Ascending aorta (tissue), 2 donors: ENCODE results near the gene RNF187. TPM values are rescaled to one million over a fixed set of nuclear protein-coding genes. Genes with fewer than 3 reads are reported as not detected.

Experiments used
- DNase-seq, 2 donors: peaks; one replicate each; pipeline ENCODE4 v3.0.0-alpha.2; 2019; ENCODE audit warnings: low spot score in 2 of 2
- H3K27ac ChIP-seq, 2 donors: fragments of 200-600 bp; sonication (generic); one replicate each; pipeline ENCODE4 v1.5.1; 2016 to 2017; ENCODE audit warnings: mild to moderate bottlenecking in 1 of 2
- H3K27me3 ChIP-seq: fragments of 200-600 bp; sonication (generic); one replicate; pipeline ENCODE4 v1.5.1; 2017
- H3K36me3 ChIP-seq, 2 donors: fragments of 200-600 bp; sonication (generic); one replicate each; pipeline ENCODE4 v1.5.1; 2016
- H3K4me1 ChIP-seq, 2 donors: fragments of 200-600 bp; sonication (generic); one replicate each; pipeline ENCODE4 v1.5.1; 2016 to 2017; ENCODE audit warnings: mild to moderate bottlenecking in 1 of 2
- H3K4me3 ChIP-seq, 2 donors: fragments of 200-600 bp; sonication (generic); one replicate each; pipeline ENCODE4 v1.5.1; 2016 to 2017; ENCODE audit warnings: mild to moderate bottlenecking in 1 of 2
- H3K9me3 ChIP-seq, 2 donors: fragments of 200-600 bp; sonication (generic); one replicate each; pipeline ENCODE4 v1.5.1; 2016
- CTCF ChIP-seq, 3 experiments: fragments of 200-600 bp in 2 of 3; fragments of 450-650 bp in 1 of 3; sonication (generic) in 2 of 3; IDR thresholded peaks; one replicate each; pipeline ENCODE4 v1.5.1; 2016 to 2019; ENCODE audit warnings: antibody characterized with exemption in 3 of 3, mild to moderate bottlenecking in 1 of 3, moderate library complexity in 1 of 3
- intact Hi-C: fragments of 100-400 bp; cut with DNase I; formaldehyde crosslinking; loops from one replicate; pipeline ENCODE4 v1.15.1; 2023
- total RNA-seq: library from RNA; depleted of rRNA; stranded (reverse); fragments of >200 nt; gene quantifications from one replicate; pipeline ENCODE4 v1.1.0, GENCODE V29; 2016

Gene RNF187
- 24.3 TPM for total RNA-seq

DNA sequence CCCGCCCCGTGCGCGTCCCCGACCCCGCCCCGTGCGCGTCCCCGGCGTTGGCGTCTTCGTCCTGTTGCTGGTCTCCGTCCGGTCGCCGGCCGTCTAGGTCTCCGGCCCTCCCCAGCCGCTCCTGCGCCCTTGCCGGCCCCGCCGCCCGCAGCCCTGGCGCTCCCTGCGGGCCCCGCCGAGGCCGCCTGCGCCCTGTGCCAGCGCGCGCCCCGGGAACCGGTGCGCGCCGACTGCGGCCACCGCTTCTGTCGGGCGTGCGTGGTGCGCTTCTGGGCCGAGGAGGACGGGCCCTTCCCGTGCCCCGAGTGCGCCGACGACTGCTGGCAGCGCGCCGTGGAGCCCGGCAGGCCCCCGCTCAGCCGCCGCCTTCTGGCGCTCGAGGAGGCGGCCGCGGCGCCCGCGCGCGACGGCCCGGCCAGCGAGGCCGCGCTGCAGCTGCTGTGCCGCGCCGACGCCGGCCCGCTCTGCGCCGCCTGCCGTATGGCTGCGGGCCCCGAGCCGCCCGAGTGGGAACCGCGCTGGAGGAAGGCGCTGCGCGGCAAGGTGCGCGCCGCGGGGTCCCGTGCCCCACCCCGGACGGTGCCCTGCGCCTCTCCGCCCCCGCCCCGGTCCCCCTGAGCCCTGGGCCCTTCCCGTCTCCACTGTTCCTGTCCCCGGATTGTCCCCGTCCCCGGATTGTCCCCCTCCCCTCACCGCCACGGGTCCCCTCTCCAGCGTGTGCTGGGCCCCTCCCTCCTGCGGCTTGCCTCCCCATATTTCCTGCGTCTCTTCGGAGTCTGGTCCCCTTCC lies at the start of gene RNF187:
TSS of gene RNF187 (plus strand) at position 47 of the 789 bp plus-strand sequence.
- Histone ChIP-seq H3K9me3 (no peaks in the 10 kb centered on the region), H3K27me3 (no peaks in the 10 kb centered on the region), H3K4me3 (peak within 1 kb of the TSS; percentile 76 to 97), H3K36me3 (peaks cover 5 to 14% of the 10 kb centered on the region in 2 donors), H3K4me1 (peaks cover 17 to 28% of the 10 kb centered on the region in 2 donors), H3K27ac (peak within 1 kb of the TSS; percentile 99 to 100)
- peak in 1 of 3 experiments; percentile 10 for TF ChIP-seq CTCF (IDR thresholded peaks at IDR 0.05)
- intact Hi-C loops: loop anchor here (1.0 to 10.0 kb wide), 6 partner anchors 29 to 787 kb away; partner anchors contain the start of genes C1orf35, GUK1, MRPL55 and RAB4A
- DNase-seq: peak in 1 of 2 donors; percentile 91

GRCh38 chr1:228437424-228437962 lies 49.7 kb upstream of the RNF187 start:
- no peaks in the 10 kb centered on the region for H3K27me3 ChIP-seq
- H3K9me3 ChIP-seq: no peaks in the 10 kb centered on the region
- no peak overlapping the region for H3K27ac ChIP-seq
- no peaks in the 10 kb centered on the region for H3K36me3 ChIP-seq
- DNase-seq: no peak
- no peaks in the 10 kb centered on the region for H3K4me1 ChIP-seq
- no peak for TF ChIP-seq CTCF (IDR thresholded peaks at IDR 0.05)
- intact Hi-C loops: no loop called here
- H3K4me3 ChIP-seq: no peak overlapping the region

DNA sequence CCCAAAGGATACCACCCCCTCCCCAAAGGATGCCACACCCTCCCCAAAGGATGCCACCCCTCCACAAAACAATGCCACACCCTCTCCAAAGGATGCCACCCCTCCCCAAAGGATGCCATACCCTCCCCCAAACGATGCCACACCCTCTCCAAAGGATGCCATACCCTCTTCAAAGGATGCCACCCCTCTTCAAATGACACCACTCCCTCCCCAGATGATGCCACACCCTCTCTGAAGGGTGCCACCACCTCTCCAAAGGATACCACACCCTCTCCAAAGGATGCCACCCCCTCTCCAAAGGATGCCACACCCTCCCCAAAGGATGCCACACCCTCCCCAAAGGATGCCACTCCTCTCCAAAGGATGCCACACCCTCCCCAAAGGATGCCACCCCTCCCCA lies 48.9 kb upstream of the RNF187 start:
- no peaks in the 10 kb centered on the region for H3K36me3 ChIP-seq
- H3K9me3 ChIP-seq: no peaks in the 10 kb centered on the region
- DNase-seq: no peak
- intact Hi-C loops: no loop called here
- H3K27ac ChIP-seq: no peak overlapping the region
- H3K4me1 ChIP-seq: no peaks in the 10 kb centered on the region
- H3K27me3 ChIP-seq: no peaks in the 10 kb centered on the region
- H3K4me3 ChIP-seq: no peak overlapping the region
- no peak for TF ChIP-seq CTCF (IDR thresholded peaks at IDR 0.05)

- no peak for DNase-seq
Observed at GRCh38 chr1:228440761-228441500, 46.3 kb upstream of the RNF187 start.

GRCh38 chr1:228443395-228443794 lies 43.8 kb upstream of the RNF187 start:
- H3K4me1 ChIP-seq: peaks cover 3 to 5% of the 10 kb centered on the region in 2 donors
- TF ChIP-seq CTCF (IDR thresholded peaks at IDR 0.05): no peak
- H3K27ac ChIP-seq: no peak overlapping the region
- H3K9me3 ChIP-seq: no peaks in the 10 kb centered on the region
- intact Hi-C loops: no loop called here
- DNase-seq: no peak
- H3K4me3 ChIP-seq: no peak overlapping the region
- no peaks in the 10 kb centered on the region for H3K27me3 ChIP-seq
- H3K36me3 ChIP-seq: no peaks in the 10 kb centered on the region

More at GRCh38 chr1:228440761-228441500, 46.3 kb upstream of the RNF187 start:
- Histone ChIP-seq H3K9me3 (no peaks in the 10 kb centered on the region), H3K4me1 (peaks cover 0 to 5% of the 10 kb centered on the region in 2 donors), H3K27me3 (no peaks in the 10 kb centered on the region), H3K36me3 (no peaks in the 10 kb centered on the region), H3K4me3 (no peak overlapping the region), H3K27ac (no peak overlapping the region)
- TF ChIP-seq CTCF (IDR thresholded peaks at IDR 0.05): no peak
- intact Hi-C loops: no loop called here
